Measurements from ENCODE around the gene TMPRSS15.

DNA sequence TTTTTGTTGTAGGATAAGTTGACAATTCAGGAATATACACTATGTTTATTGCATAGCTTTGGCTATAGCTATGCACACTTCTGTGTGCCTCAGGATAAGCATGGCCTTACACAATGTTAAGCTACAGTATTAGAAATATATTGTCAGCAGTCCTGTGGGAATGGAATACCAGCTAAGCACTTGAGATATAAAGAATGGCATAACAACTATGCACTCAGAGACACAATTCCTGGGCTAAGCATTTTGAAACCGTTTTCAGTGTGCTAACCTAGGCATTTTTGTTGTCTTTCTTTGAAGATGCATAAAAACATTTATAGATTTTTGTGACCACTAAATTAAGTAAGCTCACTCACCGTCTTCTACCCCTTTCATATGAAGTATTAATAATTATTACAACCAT, 46.8 kb downstream of the TMPRSS15 start:
- TF ChIP-seq CTCF (IDR thresholded peaks at IDR 0.05; ENCODE audit: low read depth, low read length) (no peak), EZH2phosphoT487 (IDR thresholded peaks at IDR 0.05; ENCODE audit: low read depth) (no peak)
